ENCODE data around the gene GNE. TPM values are rescaled to one million over a fixed set of nuclear protein-coding genes. Genes with fewer than 3 reads are reported as not detected.
A peak's percentile ranks its signal among the peaks of the same experiment; 100 is the strongest.

Gene GNE
- total and polyA plus RNA-seq, 3 donors from 2014 or later, result 13.2 to 26.6 (median 22.7) TPM

DNA sequence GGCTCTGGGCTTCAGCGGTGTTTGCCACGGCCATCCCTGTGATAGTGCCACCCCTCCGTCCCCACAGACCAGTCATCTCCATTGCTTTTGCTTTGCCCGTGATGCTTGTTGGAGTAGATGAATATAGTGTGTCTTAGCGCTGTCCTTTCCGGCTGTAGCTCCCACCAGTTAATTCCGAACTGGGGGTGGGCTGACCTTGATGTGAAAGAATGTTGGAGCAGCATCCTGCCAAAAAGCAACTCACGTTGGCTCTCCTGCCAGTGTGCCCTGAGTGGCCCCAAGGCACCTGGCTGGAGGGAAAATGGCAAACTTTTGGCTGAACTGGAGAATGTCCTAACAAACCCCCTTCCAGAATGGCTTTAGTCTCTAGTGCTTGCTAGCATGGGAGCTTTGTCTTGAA lies 47.5 kb downstream of the GNE start:
- Histone ChIP-seq H3K27ac (no peak overlapping the region), H3K36me3 (ENCODE audit: low read depth, missing control alignments) (no peaks in the 10 kb centered on the region), H3K4me3 (no peak overlapping the region), H3K9me3 (no peaks in the 10 kb centered on the region), H3K27me3 (no peaks in the 10 kb centered on the region), H3K4me1 (peaks cover 17% of the 10 kb centered on the region)
- 38 to 82% methylated on average over 5 to 8 of the region's 8 CpGs for WGBS, 2 donors
- DNase-seq, result no peak
- intact Hi-C loops (cut with DNase I; ENCODE audit: low total_unique reads), result no loop called here
- TF ChIP-seq, protein P1, sequence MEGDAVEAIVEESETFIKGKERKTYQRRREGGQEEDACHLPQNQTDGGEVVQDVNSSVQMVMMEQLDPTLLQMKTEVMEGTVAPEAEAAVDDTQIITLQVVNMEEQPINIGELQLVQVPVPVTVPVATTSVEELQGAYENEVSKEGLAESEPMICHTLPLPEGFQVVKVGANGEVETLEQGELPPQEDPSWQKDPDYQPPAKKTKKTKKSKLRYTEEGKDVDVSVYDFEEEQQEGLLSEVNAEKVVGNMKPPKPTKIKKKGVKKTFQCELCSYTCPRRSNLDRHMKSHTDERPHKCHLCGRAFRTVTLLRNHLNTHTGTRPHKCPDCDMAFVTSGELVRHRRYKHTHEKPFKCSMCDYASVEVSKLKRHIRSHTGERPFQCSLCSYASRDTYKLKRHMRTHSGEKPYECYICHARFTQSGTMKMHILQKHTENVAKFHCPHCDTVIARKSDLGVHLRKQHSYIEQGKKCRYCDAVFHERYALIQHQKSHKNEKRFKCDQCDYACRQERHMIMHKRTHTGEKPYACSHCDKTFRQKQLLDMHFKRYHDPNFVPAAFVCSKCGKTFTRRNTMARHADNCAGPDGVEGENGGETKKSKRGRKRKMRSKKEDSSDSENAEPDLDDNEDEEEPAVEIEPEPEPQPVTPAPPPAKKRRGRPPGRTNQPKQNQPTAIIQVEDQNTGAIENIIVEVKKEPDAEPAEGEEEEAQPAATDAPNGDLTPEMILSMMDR (IDR thresholded peaks at IDR 0.05), result no peak
- no peak for TF ChIP-seq POLR2A (IDR thresholded peaks at IDR 0.05)

DNA sequence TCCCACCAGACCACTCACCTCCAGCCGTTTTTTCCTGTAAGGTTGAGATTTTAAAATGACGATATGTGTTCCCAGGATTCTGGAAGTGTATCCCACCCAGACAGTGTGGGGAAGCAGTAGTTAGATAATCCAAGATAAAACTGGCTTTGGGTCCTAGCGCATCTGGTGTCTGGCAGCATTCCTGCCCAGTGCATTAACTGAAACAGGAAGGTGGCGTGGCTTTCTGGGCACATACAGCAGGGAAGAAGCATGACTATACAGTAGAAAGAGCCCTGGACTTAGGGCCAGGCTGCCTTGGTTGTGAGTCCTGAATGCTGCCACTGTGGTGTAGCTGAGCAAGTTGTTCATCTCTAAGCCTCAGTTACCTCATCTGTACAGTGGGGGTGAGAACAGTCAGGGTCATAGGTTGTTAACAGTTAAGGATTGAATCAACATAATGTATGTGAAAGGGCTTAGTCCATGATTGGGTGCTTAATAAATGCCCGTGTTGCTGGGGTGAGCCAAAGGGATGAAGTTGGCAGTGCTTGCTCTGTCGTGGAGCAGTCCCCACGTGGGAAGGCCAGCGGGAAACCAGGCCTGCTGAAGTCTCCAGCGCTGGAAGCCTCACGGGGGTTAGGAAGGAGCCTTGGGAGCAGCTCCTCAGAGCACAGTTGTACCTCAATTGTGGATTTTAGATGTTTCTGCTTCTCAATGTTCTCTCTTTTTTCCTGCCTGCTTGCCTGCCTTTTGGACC lies 49.6 kb downstream of the GNE start:
- no peaks in the 10 kb centered on the region for H3K27me3 ChIP-seq
- no peak overlapping the region for H3K4me3 ChIP-seq
- DNase-seq, result no peak
- H3K36me3 ChIP-seq (ENCODE audit: low read depth, missing control alignments), result no peaks in the 10 kb centered on the region
- H3K4me1 ChIP-seq, result peaks cover 17% of the 10 kb centered on the region
- H3K9me3 ChIP-seq, result no peaks in the 10 kb centered on the region
- H3K27ac ChIP-seq, result no peak overlapping the region
- intact Hi-C loops (cut with DNase I; ENCODE audit: low total_unique reads), result no loop called here
- WGBS, 2 donors, result 79 to 83% methylated on average over 9 to 10 of the region's 10 CpGs
- TF ChIP-seq, protein P1 (IDR thresholded peaks at IDR 0.05), result no peak
- TF ChIP-seq POLR2A (IDR thresholded peaks at IDR 0.05), result no peak

DNA sequence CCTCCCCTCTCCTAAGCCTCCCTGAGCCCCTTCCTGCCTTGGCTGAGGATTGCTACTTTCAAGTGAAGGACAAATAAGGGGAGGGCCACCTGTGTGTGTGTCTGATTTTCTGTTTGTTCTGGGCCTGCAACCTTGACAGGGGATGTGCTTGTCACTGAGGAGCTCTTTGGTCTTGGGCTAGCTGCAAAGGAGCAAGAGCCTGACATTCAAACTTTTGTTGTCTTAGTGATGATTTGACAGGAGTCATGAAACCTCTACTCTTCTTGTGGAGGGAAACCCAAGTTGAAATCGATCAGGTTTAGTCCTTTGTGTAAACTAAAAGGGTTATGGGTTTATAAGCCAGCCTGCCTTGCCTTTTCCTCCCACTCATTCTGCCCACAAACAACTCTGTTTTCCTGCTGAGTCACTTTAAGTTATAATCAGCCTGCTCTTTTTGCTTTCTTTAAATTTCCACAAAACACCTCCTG lies 50.7 kb downstream of the GNE start:
- H3K36me3 ChIP-seq (ENCODE audit: low read depth, missing control alignments), result no peaks in the 10 kb centered on the region
- peak overlapping the region in 1 of 2 donors; percentile 44 for H3K27ac ChIP-seq
- DNase-seq, result no peak
- intact Hi-C loops (cut with DNase I; ENCODE audit: low total_unique reads), result no loop called here
- WGBS, 2 donors, result 38 to 54% methylated on average over 1 of the region's 1 CpG
- peaks cover 17% of the 10 kb centered on the region for H3K4me1 ChIP-seq
- no peak for TF ChIP-seq POLR2A (IDR thresholded peaks at IDR 0.05)
- TF ChIP-seq, protein P1 (IDR thresholded peaks at IDR 0.05), result no peak
- H3K27me3 ChIP-seq, result no peaks in the 10 kb centered on the region
- no peak overlapping the region for H3K4me3 ChIP-seq
- H3K9me3 ChIP-seq, result no peaks in the 10 kb centered on the region

DNA sequence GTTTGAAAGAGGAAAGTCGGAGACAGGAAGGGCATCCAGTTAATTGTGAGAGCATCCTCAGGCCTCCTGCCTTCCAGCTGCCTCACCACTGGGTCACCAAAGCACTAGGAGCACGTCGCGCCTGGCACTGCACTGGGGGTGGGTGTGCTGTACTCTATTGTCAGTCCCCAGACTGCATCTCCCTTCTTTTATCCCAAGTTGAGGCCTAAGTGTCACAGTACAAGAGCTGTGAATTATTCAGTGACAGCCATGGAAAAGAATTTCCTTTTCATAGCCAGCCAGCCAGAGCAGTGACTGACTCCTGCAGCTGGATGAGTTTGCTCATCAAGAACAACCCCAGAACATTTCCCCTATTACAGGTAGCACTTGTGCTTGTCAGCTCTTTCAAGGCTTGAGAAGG lies 51.2 kb downstream of the GNE start:
- Histone ChIP-seq H3K27me3 (no peaks in the 10 kb centered on the region), H3K4me3 (no peak overlapping the region), H3K36me3 (ENCODE audit: low read depth, missing control alignments) (no peaks in the 10 kb centered on the region), H3K27ac (peak overlapping the region in 1 of 2 donors; percentile 44), H3K9me3 (no peaks in the 10 kb centered on the region), H3K4me1 (peaks cover 17% of the 10 kb centered on the region)
- TF ChIP-seq, protein P1 (IDR thresholded peaks at IDR 0.05), result no peak
- TF ChIP-seq POLR2A (IDR thresholded peaks at IDR 0.05), result no peak
- intact Hi-C loops (cut with DNase I; ENCODE audit: low total_unique reads), result no loop called here
- no peak for DNase-seq
- 72 to 75% methylated on average over 4 of the region's 4 CpGs for WGBS, 2 donors
